Stomach (tissue), 9 donors: Measurements from ENCODE around the gene POFUT2. TPM values are rescaled to one million over a fixed set of nuclear protein-coding genes. Genes with fewer than 3 reads are reported as not detected.

Experiments used
- DNase-seq, 2 donors: peaks; one replicate each; pipeline versions ENCODE4 v3.0.0 to v3.0.0-alpha.2; 2013 to 2019
- H3K27ac ChIP-seq, 5 donors: fragments of 200-600 bp in 4 of 5; sonication (generic) in 4 of 5; one replicate each; pipeline ENCODE4 v1.5.1; 2013 to 2019; ENCODE audit warnings: mild to moderate bottlenecking in 1 of 5, moderate library complexity in 1 of 5
- H3K27me3 ChIP-seq, 3 donors: fragments of 200-600 bp; sonication (generic); one replicate each; pipeline ENCODE4 v1.5.1; 2017 to 2019; ENCODE audit warnings: mixed run types in 1 of 3
- H3K36me3 ChIP-seq, 4 donors: fragments of 200-600 bp; sonication (generic); 1 replicate in 3 of 4; 2 replicates in 1 of 4; pipeline ENCODE4 v1.5.1; 2016 to 2019
- H3K4me1 ChIP-seq, 4 donors: fragments of 200-600 bp; sonication (generic); one replicate each; pipeline ENCODE4 v1.5.1; 2016 to 2019
- H3K4me3 ChIP-seq, 4 donors: fragments of 200-600 bp; sonication (generic) in 3 of 4; one replicate each; pipeline ENCODE4 v1.5.1; 2016 to 2019; ENCODE audit warnings: mild to moderate bottlenecking in 1 of 4
- H3K9me3 ChIP-seq, 4 donors: fragments of 200-600 bp; sonication (generic); one replicate each; pipeline ENCODE4 v1.5.1; 2016 to 2019
- CTCF ChIP-seq, 7 experiments: fragments of 450-650 bp in 4 of 7; fragments of 200-600 bp in 3 of 7; sonication (generic) in 3 of 7; IDR thresholded peaks; one replicate each; pipeline ENCODE4 v1.5.1; 2016 to 2019; ENCODE audit warnings: antibody characterized with exemption in 7 of 7, control low read depth in 2 of 7, mild to moderate bottlenecking in 1 of 7
- EP300 ChIP-seq: sonication (generic); formaldehyde crosslinking; IDR thresholded peaks from one replicate; pipeline ENCODE4 v1.6.1; 2017; ENCODE audit warnings: antibody characterized with exemption
- POLR2A ChIP-seq, 4 donors: fragments of 450-650 bp; IDR thresholded peaks; one replicate each; pipeline ENCODE4 v1.6.1; 2016; ENCODE audit warnings: antibody characterized with exemption in 4 of 4, control low read depth in 2 of 4, mild to moderate bottlenecking in 1 of 4, moderate library complexity in 1 of 4
- POLR2AphosphoS5 ChIP-seq, 3 donors: sonication (generic); formaldehyde crosslinking; IDR thresholded peaks; one replicate each; pipeline ENCODE4 v1.6.1; 2016; ENCODE audit warnings: antibody characterized with exemption in 3 of 3
- WGBS, 5 donors: extraction: QIAGEN DNeasy Blood & Tissue Kit in 3 of 5; methylation state at CpG; one replicate each; pipeline versions ENCODE4 v1.1.5 to v1.1.7; 2013 to 2018; 5-methylcytosine and 5-hydroxymethylcytosine counted together
- intact Hi-C: fragments of 100-400 bp; cut with DNase I; formaldehyde crosslinking; loops from one replicate; pipeline ENCODE4 v1.15.1; 2023; ENCODE audit warnings: low total_unique reads
- polyA plus RNA-seq, 3 donors: library from polyadenylated mRNA; stranded (reverse); fragments of 200-250 nt; gene quantifications; one replicate each; pipeline ENCODE4 v1.2.3, GENCODE V29; 2013
- total RNA-seq, 5 donors: library from RNA; depleted of rRNA; stranded (reverse); fragments of >200 nt; gene quantifications; one replicate each; pipeline versions ENCODE4 v1.1.0 to v1.2.3, GENCODE V29; 2014 to 2016
- donor health status: healthy with polysubstance abuse.
- donor health status: Bipolar disorder and iron deficiency.
- donor health status: healthy.

POFUT2 gene
- total and polyA plus RNA-seq, 8 donors = 7.4 to 34.2 (median 22.4) TPM

- Histone ChIP-seq H3K27ac (no peak overlapping the region), H3K9me3 (no peaks in the 10 kb centered on the region), H3K4me1 (peaks cover 4 to 18% (median 11%) of the 10 kb centered on the region in 4 donors), H3K36me3 (peaks cover 71 to 95% (median 94%) of the 10 kb centered on the region in 4 donors), H3K4me3 (no peak overlapping the region), H3K27me3 (no peaks in the 10 kb centered on the region)
- 89 to 94% (median 92%) methylated on average over 29 to 32 of the region's 32 CpGs for WGBS, 5 donors
- intact Hi-C loops = no loop called here
- peak in 1 of 2 donors; percentile 17 for DNase-seq
- TF ChIP-seq POLR2AphosphoS5 (IDR thresholded peaks at IDR 0.05) = no peak
- TF ChIP-seq POLR2A (IDR thresholded peaks at IDR 0.05) = no peak
- no peak for TF ChIP-seq EP300
- no peak for TF ChIP-seq CTCF (IDR thresholded peaks at IDR 0.05)
Measured at GRCh38 chr21:45281411-45282282, 6.0 kb downstream of the POFUT2 start.

- no peaks in the 10 kb centered on the region for H3K9me3 ChIP-seq
- H3K36me3 ChIP-seq = peaks cover 78 to 100% (median 100%) of the 10 kb centered on the region in 4 donors
- intact Hi-C loops = no loop called here
- H3K4me3 ChIP-seq = no peak overlapping the region
- H3K27ac ChIP-seq = no peak overlapping the region
- H3K4me1 ChIP-seq = peaks cover 0 to 12% (median 6%) of the 10 kb centered on the region in 4 donors
- TF ChIP-seq EP300 (no peak), CTCF (IDR thresholded peaks at IDR 0.05) (no peak), POLR2AphosphoS5 (IDR thresholded peaks at IDR 0.05) (no peak), POLR2A (IDR thresholded peaks at IDR 0.05) (no peak)
- DNase-seq = no peak
- no peaks in the 10 kb centered on the region for H3K27me3 ChIP-seq
- WGBS, 5 donors = 90 to 95% (median 92%) methylated on average over 9 of the region's 9 CpGs
Measured at GRCh38 chr21:45280969-45281368, 6.7 kb downstream of the POFUT2 start.

- no peak overlapping the region for H3K4me3 ChIP-seq
- 92 to 96% (median 95%) methylated on average over 28 of the region's 28 CpGs for WGBS, 5 donors
- H3K27me3 ChIP-seq = no peaks in the 10 kb centered on the region
- DNase-seq = peak in 1 of 2 donors; percentile 13
- intact Hi-C loops = no loop called here
- H3K9me3 ChIP-seq = no peaks in the 10 kb centered on the region
- TF ChIP-seq POLR2A (IDR thresholded peaks at IDR 0.05) = no peak
- no peak for TF ChIP-seq EP300
- no peak for TF ChIP-seq CTCF (IDR thresholded peaks at IDR 0.05)
- no peak for TF ChIP-seq POLR2AphosphoS5 (IDR thresholded peaks at IDR 0.05)
- H3K36me3 ChIP-seq = peaks cover 79 to 100% (median 100%) of the 10 kb centered on the region in 4 donors
- H3K27ac ChIP-seq = no peak overlapping the region
- H3K4me1 ChIP-seq = peaks cover 0 to 5% (median 2%) of the 10 kb centered on the region in 4 donors
Measured at GRCh38 chr21:45280178-45280821, 7.4 kb downstream of the POFUT2 start.

- Histone ChIP-seq H3K4me3 (no peak overlapping the region), H3K27me3 (no peaks in the 10 kb centered on the region), H3K27ac (no peak overlapping the region), H3K9me3 (no peaks in the 10 kb centered on the region), H3K4me1 (peaks cover 0 to 3% (median 0%) of the 10 kb centered on the region in 4 donors), H3K36me3 (peaks cover 78 to 100% (median 100%) of the 10 kb centered on the region in 4 donors)
- 88 to 93% (median 91%) methylated on average over 25 of the region's 25 CpGs for WGBS, 5 donors
- TF ChIP-seq EP300 (no peak), CTCF (IDR thresholded peaks at IDR 0.05) (no peak), POLR2A (IDR thresholded peaks at IDR 0.05) (no peak), POLR2AphosphoS5 (IDR thresholded peaks at IDR 0.05) (no peak)
- intact Hi-C loops = no loop called here
- DNase-seq = peak in 1 of 2 donors; percentile 14
Measured at GRCh38 chr21:45279446-45280177, 8.1 kb downstream of the POFUT2 start.
